Astrocyte (in vitro differentiated cells and primary cell): Measurements from ENCODE around the gene PIM3. TPM values are rescaled to one million over a fixed set of nuclear protein-coding genes. Genes with fewer than 3 reads are reported as not detected.

ENCODE experiments used
- DNase-seq: peaks from one replicate; pipeline ENCODE4 v3.0.0-alpha.2; 2010; ENCODE audit warnings: low read depth
- FAIRE-seq: peaks from 2 replicates; lab custom pipeline; 2011; peaks lifted over from hg19 to GRCh38; lab: Jason Lieb, UNC
- H2AFZ ChIP-seq: 2 replicates; pipeline ENCODE4 v1.6.0; 2012; ENCODE audit warnings: low read depth, low read length, inconsistent platforms
- H3K27ac ChIP-seq: 2 replicates; pipeline ENCODE4 v1.5.1; 2011; ENCODE audit warnings: low read depth, low read length, inconsistent platforms
- H3K27me3 ChIP-seq: 2 replicates; pipeline ENCODE4 v1.6.0; 2011; ENCODE audit warnings: low read length, inconsistent platforms; ENCODE audit not compliant: insufficient read depth
- H3K36me3 ChIP-seq: 2 replicates; pipeline ENCODE4 v1.5.1; 2011; ENCODE audit warnings: low read length, inconsistent platforms; ENCODE audit not compliant: insufficient read depth
- H3K4me1 ChIP-seq: 2 replicates; pipeline ENCODE4 v1.5.1; 2011; ENCODE audit warnings: low read length, inconsistent platforms; ENCODE audit not compliant: insufficient read depth
- H3K4me2 ChIP-seq: 2 replicates; pipeline ENCODE4 v1.6.0; 2012; ENCODE audit warnings: low read length, inconsistent platforms
- H3K4me3 ChIP-seq: 2 replicates; pipeline ENCODE4 v1.5.1; 2011; ENCODE audit warnings: low read depth, mild to moderate bottlenecking, low read length, inconsistent platforms; ENCODE audit not compliant: insufficient read depth
- H3K79me2 ChIP-seq: 2 replicates; pipeline ENCODE4 v1.6.0; 2012; ENCODE audit warnings: mild to moderate bottlenecking, low read length, inconsistent platforms; ENCODE audit not compliant: insufficient read depth
- H3K9ac ChIP-seq: 2 replicates; pipeline ENCODE4 v1.6.0; 2012; ENCODE audit warnings: mild to moderate bottlenecking, low read length, inconsistent platforms
- H3K9me3 ChIP-seq: 2 replicates; pipeline ENCODE4 v1.5.1; 2012; ENCODE audit warnings: low read depth, mild to moderate bottlenecking, low read length, inconsistent platforms; ENCODE audit not compliant: insufficient read depth
- H4K20me1 ChIP-seq: 2 replicates; pipeline ENCODE4 v1.6.0; 2012; ENCODE audit warnings: low read length, inconsistent platforms; ENCODE audit not compliant: insufficient read depth
- H3K27ac Mint-ChIP-seq: one replicate; pipeline ENCODE4 v1.8.0; 2021; ENCODE audit warnings: mild to moderate bottlenecking, mixed read lengths; ENCODE audit not compliant: unreplicated experiment
- H3K27me3 Mint-ChIP-seq: one replicate; pipeline ENCODE4 v1.8.0; 2021; ENCODE audit warnings: low read depth, mixed read lengths; ENCODE audit not compliant: unreplicated experiment
- H3K36me3 Mint-ChIP-seq: one replicate; pipeline ENCODE4 v1.8.0; 2021; ENCODE audit warnings: low read depth, mixed read lengths; ENCODE audit not compliant: unreplicated experiment
- H3K4me1 Mint-ChIP-seq: one replicate; pipeline ENCODE4 v1.8.0; 2021; ENCODE audit warnings: low read depth, mixed read lengths; ENCODE audit not compliant: unreplicated experiment
- H3K4me3 Mint-ChIP-seq: one replicate; pipeline ENCODE4 v1.8.0; 2021; ENCODE audit warnings: mild to moderate bottlenecking, moderate library complexity, mixed read lengths; ENCODE audit not compliant: unreplicated experiment
- H3K9me3 Mint-ChIP-seq: one replicate; pipeline ENCODE4 v1.8.0; 2021; ENCODE audit warnings: mild to moderate bottlenecking, mixed read lengths; ENCODE audit not compliant: unreplicated experiment
- CTCF ChIP-seq: IDR thresholded peaks from 2 replicates; pipeline ENCODE4 v1.5.1; 2011; ENCODE audit warnings: low read depth, mild to moderate bottlenecking, inconsistent platforms, low read length, moderate library complexity; ENCODE audit not compliant: insufficient read depth
- EZH2 ChIP-seq: IDR thresholded peaks from 2 replicates; pipeline ENCODE4 v1.6.1; 2012; ENCODE audit warnings: mild to moderate bottlenecking, low read length, inconsistent platforms; ENCODE audit not compliant: insufficient read depth
- total RNA-seq: library from RNA; stranded (reverse); gene quantifications from 2 replicates; pipeline ENCODE4 v1.2.1, GENCODE V29; 2021

Gene PIM3
- total RNA-seq, 1 donor from 2014 or later: 15.5 TPM

DNA sequence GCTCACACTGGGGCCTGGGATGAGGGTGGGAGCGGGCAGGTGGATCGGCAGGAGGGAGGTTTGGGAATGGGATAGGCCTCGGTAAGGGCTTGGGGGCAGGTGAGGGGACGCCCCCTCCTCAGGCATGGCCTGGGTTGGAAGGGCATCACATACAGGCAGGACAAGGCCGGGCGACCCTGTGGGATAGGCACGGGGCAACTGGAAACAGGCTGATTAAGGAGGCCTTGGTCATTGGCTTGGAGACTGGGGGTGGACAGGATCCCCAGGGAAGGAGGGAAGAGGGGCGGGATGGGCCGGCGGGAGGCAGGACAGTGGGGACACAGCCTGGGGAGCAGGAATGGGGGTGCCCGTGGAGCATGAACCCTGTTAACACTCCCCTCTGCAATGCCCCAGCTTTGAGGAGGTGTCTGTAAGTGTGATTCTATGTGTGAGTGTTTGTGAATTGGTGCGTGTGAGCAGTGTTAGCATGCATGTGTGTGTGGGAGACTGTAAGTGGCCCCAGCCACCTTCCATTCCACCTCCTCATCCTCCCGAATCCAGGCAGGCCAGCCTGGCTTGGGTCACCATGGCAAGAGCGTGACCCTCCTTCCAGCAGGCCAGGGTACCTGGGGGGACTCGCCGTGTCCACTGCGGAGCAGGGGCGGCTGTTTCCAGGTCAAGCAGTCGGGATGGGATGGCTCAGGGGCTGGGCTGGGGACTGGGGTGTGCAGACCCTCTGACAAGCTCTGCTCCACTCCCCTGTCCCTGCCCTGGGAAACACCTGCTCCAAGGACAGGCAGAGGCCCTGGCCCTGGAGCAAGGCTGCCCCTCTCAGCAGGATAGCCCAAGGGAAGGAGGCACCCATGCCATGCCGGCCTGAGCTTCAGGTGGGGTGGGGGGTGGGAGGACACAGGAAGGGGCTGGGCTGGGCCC lies 3.4 kb upstream of the PIM3 start:
- H3K4me3 Mint-ChIP-seq: no peak overlapping the region
- H3K27me3 ChIP-seq: no peaks in the 10 kb centered on the region
- TF ChIP-seq CTCF: no peak
- TF ChIP-seq EZH2: no peak
- H3K36me3 Mint-ChIP-seq: no peaks in the 10 kb centered on the region
- peaks cover 4% of the 10 kb centered on the region for H3K4me1 Mint-ChIP-seq
- no peak for DNase-seq
- FAIRE-seq: no peak
- peaks cover 7% of the 10 kb centered on the region for H4K20me1 ChIP-seq
- H3K4me2 ChIP-seq: no peak overlapping the region
- H3K4me1 ChIP-seq: peaks cover 19% of the 10 kb centered on the region
- no peak overlapping the region for H3K9ac ChIP-seq
- H3K9me3 Mint-ChIP-seq: no peaks in the 10 kb centered on the region
- H2AFZ ChIP-seq: no peak overlapping the region
- H3K27ac Mint-ChIP-seq: no peak overlapping the region
- peaks cover 6% of the 10 kb centered on the region for H3K27me3 Mint-ChIP-seq
- peaks cover 13% of the 10 kb centered on the region for H3K79me2 ChIP-seq
- H3K4me3 ChIP-seq: no peak overlapping the region
- no peaks in the 10 kb centered on the region for H3K36me3 ChIP-seq
- H3K9me3 ChIP-seq: no peaks in the 10 kb centered on the region
- no peak overlapping the region for H3K27ac ChIP-seq

- no peak overlapping the region for H2AFZ ChIP-seq
Measured at GRCh38 chr22:49957826-49958365, 2.7 kb upstream of the PIM3 start.

More at GRCh38 chr22:49957826-49958365, 2.7 kb upstream of the PIM3 start:
- H3K4me1 Mint-ChIP-seq: no peaks in the 10 kb centered on the region
- H3K79me2 ChIP-seq: peaks cover 18% of the 10 kb centered on the region
- FAIRE-seq: no peak
- no peaks in the 10 kb centered on the region for H3K9me3 ChIP-seq
- no peak overlapping the region for H3K9ac ChIP-seq
- no peaks in the 10 kb centered on the region for H3K36me3 ChIP-seq
- DNase-seq: no peak
- H3K27ac Mint-ChIP-seq: no peak overlapping the region
- peaks cover 9% of the 10 kb centered on the region for H4K20me1 ChIP-seq
- no peak overlapping the region for H3K27ac ChIP-seq
- TF ChIP-seq CTCF: no peak
- H3K4me3 ChIP-seq: no peak overlapping the region
- H3K4me1 ChIP-seq: peaks cover 18% of the 10 kb centered on the region
- H3K4me3 Mint-ChIP-seq: peak overlapping the region; percentile 20
- H3K27me3 ChIP-seq: no peaks in the 10 kb centered on the region
- H3K4me2 ChIP-seq: no peak overlapping the region
- peaks cover 6% of the 10 kb centered on the region for H3K27me3 Mint-ChIP-seq
- no peaks in the 10 kb centered on the region for H3K36me3 Mint-ChIP-seq
- H3K9me3 Mint-ChIP-seq: no peaks in the 10 kb centered on the region
